Brain pericyte (primary cell): ENCODE measurements around the gene OSBP2.
"Not testable (repeated sequence)": the region's sequence is repeated elsewhere in the genome, so short reads cannot be mapped to it uniquely, and the experiment has no call there.

ENCODE experiments used
- DNase-seq: peaks from one replicate; pipeline ENCODE4 v3.0.0-alpha.2; 2012; ENCODE audit warnings: low read depth, low spot score

The OSBP2 gene

DNA sequence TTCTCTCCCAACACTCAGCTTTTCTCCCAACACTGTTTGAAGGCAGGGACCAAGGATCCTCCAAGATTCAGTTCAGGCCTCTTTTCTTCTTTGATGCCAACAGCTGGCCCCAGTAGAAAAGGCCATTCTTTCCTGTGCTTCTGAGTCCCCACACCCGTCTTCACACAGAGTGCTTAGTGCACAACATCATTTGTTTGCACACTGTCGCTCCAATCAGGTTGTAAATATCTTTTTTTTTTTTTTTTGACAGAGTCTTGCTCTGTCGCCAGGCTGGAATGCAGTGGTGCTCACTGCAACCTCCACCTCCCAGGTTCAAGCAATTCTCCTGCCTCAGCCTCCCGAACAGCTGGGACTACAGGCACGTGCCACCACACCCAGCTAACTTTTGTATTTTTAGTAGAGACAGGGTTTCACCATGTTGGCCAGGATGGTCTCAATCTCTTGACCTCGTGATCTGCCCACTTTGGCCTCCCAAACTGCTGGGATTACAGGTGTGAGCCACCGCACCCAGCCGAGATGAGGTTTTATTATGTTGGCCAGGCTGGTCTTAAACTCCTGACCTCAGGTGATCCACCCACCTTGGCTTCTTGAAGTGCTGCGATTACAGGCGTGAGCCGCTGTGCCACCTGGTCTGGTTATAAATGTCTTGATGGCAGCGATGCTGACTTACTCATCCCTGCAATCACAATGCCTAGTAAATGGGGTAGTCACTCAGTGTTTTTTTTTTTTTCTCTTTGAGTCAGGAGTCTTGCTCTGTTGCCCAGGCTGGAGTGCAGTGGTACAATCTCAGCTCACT, 14.6 kb upstream of the OSBP2 start:
- not testable (repeated sequence) for DNase-seq

DNA sequence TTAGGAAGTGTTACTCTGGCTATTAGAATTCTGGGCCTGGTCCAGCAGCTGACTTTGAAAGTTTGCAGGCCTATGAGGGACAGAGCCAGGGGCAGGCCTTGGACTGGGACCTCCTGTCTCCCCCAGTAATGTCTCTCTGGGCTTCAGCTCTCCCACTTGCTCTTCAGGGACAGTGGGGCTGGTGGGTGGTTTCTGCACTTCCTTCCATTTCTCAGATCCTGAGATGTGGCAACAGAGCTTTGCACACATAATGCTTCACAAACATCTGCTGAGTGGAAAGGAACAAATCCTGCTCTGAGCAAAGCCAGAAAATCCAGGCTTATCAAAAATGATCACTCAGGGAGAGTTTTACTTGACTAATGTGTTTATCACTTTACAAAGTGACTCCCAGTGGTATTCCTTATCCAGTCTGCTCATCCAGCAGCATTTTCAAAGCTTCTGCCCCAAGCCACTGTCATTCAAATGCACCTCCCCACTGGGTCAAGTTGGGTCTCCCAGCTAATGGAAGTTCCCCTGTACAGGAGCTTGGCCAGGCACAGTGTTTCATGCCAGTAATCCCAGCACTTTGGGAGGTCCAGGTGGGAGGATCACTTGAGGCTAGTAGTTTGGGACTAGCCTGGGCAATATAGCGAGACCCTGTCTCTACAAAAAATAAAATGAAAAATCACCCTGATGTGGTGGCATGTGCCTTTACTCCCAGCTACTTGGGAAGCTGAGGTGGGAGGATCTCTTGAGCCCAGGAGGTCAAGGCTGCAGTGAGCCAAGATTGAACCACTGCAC, 13.5 kb upstream of the OSBP2 start:
- no peak for DNase-seq

DNA sequence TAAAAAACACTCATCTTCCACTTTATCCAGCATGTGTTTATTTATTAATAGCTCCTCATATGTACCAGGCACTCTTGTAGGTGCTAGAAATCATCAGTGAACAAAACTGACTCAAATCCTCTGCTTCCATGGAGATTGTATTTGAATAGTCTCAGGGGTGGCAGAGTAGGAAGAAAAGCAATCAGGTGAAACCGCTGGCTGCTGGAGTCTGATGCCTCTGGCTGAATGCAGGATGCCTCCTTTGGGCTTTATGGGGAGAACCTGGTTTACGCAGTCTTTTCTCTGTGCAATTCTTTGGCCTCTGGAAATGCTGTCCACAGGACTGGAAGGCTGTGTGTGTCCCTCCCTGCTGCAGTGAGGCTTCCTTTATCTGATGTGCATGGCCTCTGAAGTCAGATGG, 12.8 kb upstream of the OSBP2 start:
- no peak for DNase-seq

DNA sequence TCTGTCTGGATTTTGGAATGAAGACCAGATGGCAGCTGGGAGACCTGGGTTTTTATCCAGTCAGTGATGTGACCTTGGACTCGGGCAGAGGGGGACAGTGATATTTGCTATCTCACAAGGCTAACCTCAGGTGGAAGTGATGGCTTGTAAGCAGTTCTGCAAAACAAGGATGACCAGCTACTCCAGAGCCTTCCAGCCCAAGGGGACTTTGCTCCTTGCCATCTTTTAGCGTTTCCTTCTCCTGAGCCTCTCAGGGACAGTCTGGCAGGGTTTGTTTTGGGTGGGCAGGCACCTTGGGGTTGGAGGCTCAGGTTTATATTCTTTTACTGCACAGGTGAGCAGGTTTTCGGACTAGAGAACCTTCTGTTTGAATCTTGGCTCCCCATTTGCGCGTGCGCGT, 9.5 kb upstream of the OSBP2 start:
- DNase-seq = no peak

DNA sequence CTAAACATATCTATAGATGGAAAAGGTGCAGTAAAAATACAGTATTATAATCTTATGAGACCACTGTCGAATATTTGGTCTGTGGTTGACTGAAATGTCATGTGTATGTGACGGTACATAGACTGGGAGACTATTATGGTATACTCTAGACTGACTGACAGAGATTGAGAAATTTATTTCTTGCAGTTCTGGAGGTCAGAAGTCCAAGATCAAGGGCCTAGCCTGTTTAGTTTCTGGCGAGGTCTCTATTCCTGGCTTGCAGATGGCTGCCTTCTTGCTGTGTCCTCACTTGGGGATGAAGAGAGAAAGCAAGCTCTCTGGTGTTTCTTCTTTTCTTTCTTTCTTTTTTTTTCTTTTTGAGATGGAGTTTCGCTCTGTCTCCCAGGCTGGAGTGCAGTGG, 7.3 kb upstream of the OSBP2 start:
- DNase-seq = no peak

DNA sequence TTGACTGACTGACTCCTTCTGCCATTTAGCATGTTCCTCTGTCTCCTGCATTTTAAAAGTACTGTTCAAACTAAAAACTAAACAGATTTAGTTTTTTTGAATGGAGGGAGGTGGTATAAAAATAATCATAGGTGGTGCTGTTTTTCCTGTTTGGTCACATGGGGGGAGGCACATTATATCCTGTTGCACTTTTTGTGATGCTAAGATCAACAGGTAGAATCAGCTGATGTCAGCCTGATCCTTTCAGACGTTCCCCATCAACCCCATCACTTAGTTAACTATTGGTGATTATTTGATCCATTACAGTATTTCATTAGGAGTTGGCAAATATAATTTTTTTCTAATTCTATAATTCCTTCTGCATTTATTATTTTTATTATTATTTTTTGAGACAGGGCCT, 5.1 kb upstream of the OSBP2 start:
- DNase-seq = no peak

DNA sequence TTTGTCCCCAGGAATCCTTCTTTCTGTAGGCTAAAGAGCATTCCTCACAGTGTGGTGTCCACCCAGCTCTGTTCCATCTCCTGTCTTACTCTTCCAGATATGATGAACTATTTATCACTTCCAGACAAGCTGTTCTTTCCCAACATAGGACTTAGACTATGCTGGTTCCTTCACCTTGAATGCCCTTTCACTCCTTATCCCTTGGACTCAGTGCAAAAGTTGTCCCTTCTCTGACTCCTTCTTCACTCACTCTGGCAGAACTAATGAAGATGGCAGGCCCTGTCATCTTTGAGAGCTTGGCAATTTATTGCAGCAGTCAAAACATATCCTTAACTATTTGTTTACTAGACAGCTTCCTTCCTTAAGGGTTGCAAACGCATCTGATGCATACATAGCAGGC, 3.5 kb upstream of the OSBP2 start:
- DNase-seq = no peak

DNA sequence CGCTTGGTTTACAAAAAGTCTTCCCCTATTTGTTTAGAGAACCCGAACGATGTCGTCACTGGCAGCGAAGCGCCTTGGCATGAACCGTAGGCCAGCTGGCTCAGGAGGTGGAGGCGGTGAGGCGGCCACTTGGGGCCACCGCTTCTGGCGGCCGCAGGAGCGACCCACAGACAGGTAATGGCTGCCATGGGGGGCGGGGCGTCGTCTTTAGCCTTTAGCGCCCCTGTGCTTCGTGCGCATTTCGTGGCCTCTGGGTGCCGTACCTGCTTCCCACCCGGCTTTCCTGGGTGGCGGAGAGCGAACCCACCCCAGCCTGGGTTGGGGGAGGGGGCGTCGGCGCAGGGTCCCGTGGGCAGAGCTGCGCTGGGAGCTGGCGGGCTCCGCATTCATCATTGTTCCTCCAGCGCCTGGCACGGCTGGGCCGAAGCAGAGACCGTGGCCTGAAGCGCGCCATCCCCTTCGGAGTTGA, 469 bp upstream of the OSBP2 start:
- no peak for DNase-seq

DNA sequence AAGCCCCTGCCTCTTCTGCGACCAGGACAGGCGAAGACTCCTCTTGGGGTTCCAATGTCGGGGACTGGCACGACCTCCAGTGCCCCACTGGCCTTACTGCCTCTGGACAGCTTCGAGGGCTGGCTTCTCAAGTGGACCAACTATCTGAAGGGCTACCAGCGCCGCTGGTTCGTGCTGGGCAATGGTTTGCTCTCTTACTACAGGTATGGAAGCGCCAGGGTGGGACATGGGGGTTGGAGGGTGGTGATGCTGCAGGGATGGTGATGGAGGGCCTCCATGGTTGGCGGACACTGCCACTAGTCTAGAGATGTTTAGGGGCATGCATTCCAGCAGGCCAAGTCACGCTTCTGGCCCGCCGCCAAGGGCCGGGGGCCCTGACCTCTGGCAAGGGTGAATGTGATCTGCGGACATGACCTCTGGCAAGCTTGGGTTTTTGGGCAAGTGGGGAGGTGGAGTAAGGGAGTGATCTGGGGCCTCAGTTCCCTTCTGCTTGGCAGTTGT, 727 bp downstream of the OSBP2 start:
- DNase-seq = no peak

DNA sequence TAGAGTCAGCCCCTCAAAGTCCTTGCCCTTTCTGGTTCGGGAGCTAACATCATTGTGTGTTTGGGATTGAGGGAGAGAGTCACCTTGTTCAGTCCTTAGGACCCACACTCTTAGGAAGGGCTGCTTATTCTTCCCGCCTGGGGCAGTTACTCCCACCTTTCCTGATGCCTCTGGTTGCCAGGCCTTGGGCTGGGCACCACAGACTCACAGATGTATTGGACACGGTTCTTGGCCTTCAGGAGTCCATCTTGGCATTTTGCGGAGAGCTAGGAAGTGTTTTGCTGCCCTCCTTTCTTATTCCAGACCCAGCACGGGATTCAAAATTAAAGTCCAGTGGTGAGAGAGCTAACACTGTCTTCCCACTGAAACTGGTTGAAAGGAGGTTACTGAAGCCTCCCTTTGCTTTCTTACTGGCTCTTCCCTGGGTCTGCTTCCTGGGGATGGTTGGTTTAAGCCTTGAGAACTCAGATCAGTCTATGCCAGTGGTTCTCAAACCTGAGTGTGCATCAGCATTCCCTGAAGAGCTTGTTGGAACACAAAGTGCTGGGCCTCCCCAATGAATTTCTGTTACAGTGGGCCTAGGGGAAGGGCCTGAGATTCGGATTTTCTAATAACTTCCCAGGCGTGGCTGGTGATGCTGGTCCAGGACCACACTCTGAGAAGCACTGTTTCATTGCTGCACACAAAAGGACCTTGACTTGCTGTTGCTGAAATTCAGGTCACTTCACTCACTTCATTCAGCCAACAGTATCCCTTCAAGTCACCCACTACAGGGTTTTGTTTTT, 1.4 kb downstream of the OSBP2 start:
- DNase-seq = no peak

DNA sequence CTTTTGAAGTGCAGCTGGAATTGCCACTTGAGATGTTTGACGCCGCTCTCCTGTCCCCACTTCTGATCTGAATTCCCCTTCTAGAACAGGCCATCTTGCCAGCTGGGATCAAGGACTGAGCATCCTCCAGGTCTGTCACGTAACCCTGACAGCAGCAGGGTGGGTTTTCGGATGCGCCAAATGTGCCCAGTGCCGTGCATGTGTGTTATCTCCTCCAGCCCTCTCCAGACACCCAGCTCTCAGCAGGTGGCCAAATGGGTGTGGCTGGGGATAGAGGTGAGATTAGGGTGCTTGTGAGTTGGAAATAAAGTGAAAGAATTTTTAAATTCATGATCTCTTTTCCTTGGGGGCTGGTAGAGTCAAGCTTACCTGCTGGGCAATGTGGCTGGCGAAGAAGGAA, 3.3 kb downstream of the OSBP2 start:
- no peak for DNase-seq

DNA sequence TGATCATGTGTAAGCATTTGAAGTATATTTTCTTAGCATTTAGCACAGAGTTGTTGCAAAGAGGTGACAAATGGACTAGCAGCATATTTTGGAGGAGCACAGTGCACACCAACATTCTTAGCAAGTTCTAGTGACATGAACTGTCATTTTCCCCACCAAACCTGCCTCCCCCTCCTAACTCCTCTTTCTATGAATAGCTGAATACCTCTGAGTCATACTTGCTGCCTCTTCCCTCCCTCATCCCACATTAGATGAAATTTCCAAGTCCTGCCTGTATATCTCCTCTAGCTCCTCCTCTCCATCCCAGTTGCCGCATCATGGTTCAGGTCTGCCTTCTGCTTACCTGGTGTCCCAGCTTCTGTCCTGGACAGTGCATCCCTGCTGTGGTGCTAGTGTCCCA, 7.2 kb downstream of the OSBP2 start:
- no peak for DNase-seq

DNA sequence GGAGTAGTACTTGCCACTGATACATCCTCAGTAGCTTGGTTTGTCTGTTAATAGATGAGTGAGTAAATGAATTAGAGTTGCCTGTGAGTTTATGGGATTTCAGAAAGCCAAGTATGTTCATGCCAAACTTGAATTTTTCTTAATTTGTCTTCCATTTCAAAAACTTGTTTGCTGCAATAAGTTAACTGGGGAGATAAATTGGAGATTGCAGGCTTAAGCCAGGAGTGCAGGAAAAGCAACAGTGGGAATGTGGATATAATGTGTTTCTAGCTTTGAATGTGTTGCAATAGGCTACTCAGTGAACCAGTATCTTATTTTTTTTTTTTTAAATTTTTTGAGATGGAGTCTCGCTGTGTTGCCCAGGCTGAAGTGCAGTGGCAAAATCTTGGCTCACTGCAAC, 8.2 kb downstream of the OSBP2 start:
- DNase-seq = no peak

DNA sequence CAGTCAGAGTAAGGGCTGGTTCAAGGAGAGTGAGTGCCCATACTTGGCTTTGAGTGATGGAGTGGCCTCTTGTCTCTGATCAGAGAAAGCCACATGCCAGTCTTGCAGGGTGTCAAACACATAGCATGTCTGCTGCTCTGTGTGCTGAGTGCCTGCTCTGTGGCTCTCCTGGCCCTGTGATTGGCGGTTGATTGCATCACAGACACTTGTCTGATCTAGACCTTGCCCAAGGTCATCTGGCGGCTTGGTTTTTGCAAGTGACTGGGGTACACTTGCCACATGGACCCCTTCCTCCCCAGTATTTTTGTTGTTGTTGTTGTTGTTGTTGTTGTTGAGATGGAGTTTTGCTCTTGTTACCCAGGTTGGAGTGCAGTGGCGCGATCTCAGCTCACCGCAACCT, 10.3 kb downstream of the OSBP2 start:
- DNase-seq = no peak

DNA sequence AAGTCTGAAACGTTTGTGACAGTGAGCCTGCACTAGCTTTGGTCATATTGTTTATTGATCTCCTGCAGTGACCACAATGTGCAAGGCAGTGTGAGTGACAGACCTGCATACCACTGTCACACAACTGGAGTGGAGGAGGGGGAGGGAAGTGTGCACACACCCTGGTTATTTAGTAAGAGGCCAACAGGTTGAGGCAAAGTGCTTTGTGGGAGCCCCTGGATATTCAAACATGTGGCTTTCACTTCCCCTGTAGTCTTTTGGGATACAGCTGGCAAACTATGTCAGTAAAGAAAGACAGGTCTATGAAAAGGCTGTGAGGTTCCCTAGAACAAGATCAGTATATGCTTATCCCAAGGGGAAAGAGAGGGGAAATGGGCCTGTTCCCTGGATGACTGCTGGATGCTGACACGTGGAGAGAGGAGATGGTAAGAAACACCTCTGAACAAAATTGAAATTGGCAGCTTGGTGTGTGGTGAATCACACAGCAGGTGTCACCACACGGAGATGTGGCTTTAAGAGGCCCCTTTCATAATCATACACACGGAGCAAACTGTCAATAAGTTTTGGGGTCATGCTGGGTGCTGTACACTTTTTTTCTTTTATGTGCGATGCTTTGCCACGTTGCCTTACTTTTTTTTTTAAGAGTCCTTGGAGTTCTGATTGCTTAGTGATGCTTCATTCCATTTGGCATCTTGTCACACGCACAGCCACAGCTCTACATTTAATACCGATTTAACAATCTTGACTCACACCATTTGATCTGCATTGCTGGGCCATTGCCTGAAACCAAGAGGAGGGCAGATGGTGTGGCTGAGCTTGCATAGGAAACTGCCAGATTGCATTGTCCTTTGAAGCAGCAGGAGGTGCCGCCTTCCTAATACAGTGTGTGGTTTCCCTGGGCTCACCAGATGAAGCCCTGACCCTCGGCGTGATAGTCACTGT, 11.3 kb downstream of the OSBP2 start:
- no peak for DNase-seq

DNA sequence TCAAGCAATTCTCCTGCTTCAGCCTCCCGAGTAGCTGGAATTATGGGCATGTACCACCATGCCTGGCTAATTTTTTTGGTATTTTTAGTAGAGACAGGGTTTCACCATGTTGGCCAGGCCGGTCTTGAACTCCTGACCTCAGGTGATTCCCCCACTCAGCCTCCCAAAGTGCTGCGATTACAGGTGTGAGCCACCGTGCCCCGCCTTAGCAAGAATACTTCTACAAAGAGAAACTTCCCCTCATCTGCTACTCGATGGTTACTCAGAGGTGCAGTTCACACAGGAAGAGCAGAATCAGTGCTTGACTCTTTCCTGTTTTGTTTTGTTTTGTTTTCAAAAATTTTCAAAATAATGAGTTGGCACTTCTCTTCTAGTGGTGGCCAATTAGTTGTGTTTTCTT, 15.3 kb downstream of the OSBP2 start:
- DNase-seq = not testable (repeated sequence)

DNA sequence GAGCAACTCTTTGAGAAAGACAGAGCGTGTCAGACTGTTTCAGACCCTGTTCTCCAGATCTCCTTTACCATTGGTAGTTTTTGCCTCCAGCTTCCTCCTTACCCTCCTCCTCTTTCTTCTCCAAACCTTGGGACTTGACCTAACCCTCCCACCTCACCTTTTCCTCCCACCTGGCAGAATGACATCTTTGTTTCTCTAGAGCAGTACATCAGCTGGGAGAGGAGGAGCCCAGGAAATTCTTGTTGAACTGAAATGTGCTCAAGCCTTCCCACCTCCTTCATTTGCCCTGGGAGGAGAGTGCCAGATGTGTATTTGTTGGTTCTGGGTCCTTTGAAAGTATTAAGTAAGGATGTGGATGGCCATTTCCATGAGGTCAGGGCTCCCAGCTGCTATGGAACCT, 17.4 kb downstream of the OSBP2 start:
- DNase-seq = no peak

DNA sequence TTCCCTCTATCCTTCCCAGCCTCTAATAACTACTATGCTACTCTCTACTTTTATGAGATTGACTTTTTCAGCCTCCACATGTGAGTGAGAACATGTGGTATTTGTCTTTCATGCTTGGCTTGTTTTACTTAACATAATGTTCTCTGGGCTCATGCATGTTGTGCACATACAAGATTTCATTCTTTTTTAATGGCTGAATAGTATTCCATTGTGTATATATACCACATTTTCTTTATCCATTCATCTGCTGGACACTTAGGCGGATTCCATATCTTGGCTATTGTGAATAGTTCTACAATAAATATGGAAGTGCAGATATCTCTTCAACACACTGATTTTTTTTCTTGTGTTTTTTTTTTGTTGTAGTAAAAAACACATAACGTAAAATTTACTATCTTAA, 19.4 kb downstream of the OSBP2 start:
- no peak for DNase-seq

DNA sequence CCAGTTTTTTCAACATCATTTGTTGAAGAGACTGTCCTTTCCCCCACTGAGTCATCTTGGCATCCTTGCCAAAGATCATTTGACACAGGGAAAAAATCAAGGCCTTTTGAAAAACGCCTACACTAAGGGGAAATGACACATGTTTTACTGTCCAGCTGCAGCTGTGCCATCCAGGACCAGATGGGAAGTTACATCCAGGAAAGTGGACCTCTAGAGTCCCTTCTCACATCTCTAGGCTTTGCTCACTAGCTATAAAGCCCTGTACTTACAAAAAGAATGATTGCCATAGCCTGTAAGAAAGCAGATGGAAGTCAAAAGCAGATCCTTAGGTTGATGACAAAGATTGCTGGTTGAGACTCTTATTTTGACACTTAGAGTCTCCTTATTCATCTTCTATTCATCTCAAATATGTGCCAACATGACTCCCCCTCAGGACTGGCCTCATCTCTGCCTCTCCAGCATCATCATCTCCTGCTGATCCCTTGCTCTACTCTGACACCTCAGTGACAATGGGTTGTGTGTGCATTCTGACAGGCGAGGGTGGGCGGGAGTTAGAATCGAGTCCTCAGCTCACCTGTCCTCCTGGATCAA, 22.8 kb downstream of the OSBP2 start:
- DNase-seq = no peak

DNA sequence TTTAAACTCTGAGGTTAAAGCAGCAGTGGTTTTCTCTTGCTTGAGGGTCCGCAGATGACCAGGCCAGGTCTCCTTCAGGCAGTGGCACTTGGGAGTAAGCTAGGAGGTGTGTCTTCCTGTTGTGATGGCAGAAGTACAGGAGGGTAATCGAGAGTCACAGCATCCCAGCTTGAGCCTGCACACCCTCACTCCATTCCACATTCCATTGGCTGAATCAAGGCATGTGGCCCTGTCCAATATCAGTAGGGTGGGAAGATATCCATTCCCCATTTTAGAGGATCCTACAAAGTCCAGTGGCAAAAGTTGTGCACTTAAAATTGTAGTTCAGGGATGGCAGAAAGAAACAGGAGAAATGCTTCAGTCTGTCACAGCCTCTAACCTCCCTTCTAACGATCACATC, 23.3 kb downstream of the OSBP2 start:
- DNase-seq = no peak

DNA sequence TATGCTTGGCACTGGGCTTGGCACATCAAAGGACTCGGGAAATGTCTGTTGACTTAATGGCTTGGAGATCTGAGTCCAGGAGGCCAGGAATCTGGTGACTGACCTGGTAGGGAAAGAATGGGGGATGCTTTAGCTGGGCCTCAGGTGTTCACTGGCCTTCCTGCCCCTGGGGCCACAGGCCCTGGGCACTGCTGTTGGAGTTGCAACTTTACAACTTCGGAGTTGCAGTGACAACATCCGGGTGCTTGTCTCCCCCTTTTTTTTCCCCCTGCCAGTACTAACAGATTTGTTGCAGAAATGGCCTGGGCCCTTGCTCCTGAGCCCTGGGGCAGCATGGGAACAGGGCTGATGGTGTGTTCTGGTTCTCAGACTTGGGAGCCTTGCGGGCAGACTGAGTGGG, 23.8 kb downstream of the OSBP2 start:
- no peak for DNase-seq
